Mucosa of rectum (tissue), 2 donors: ENCODE results near the gene RFX3.

Experiments used
- H3K27ac ChIP-seq, 2 donors: one replicate each; pipeline ENCODE4 v1.7.0; 2013; ENCODE audit warnings: inconsistent platforms in 2 of 2, low read depth in 2 of 2, low read length in 2 of 2
- H3K27me3 ChIP-seq, 2 donors: one replicate each; pipeline ENCODE4 v1.7.0; 2013; ENCODE audit warnings: low read length in 2 of 2; ENCODE audit not compliant: control insufficient read depth in 2 of 2, insufficient read depth in 2 of 2
- H3K36me3 ChIP-seq, 2 donors: one replicate each; pipeline ENCODE4 v1.7.0; 2013; ENCODE audit warnings: low read length in 2 of 2; ENCODE audit not compliant: control insufficient read depth in 2 of 2, insufficient read depth in 2 of 2
- H3K4me1 ChIP-seq, 2 donors: one replicate each; pipeline ENCODE4 v1.7.0; 2013; ENCODE audit warnings: low read length in 2 of 2, mild to moderate bottlenecking in 1 of 2; ENCODE audit not compliant: control insufficient read depth in 2 of 2, insufficient read depth in 2 of 2
- H3K4me3 ChIP-seq, 2 donors: one replicate each; pipeline ENCODE4 v1.7.0; 2013; ENCODE audit warnings: low read length in 2 of 2
- H3K9ac ChIP-seq, 2 donors: one replicate each; pipeline ENCODE4 v1.7.0; 2013; ENCODE audit warnings: low read length in 2 of 2, low read depth in 1 of 2, mild to moderate bottlenecking in 1 of 2
- H3K9me3 ChIP-seq, 2 donors: one replicate each; pipeline ENCODE4 v1.7.0; 2013; ENCODE audit warnings: low read length in 2 of 2; ENCODE audit not compliant: control insufficient read depth in 2 of 2
- donor health status: healthy.
- donor health status: Normal muscosa, but diverticular disease.

Gene RFX3

GRCh38 chr9:3246241-3246640 is 279.6 kb downstream of the RFX3 start:
- Histone ChIP-seq H3K4me3 (no peak overlapping the region), H3K9ac (no peak overlapping the region), H3K27me3 (no peaks in the 10 kb centered on the region)

GRCh38 chr9:3244963-3245653 is 280.7 kb downstream of the RFX3 start:
- Histone ChIP-seq H3K4me1 (no peaks in the 10 kb centered on the region), H3K9me3 (no peaks in the 10 kb centered on the region), H3K27me3 (no peaks in the 10 kb centered on the region), H3K9ac (no peak overlapping the region), H3K4me3 (no peak overlapping the region), H3K36me3 (peaks cover 0 to 3% of the 10 kb centered on the region in 2 donors), H3K27ac (no peak overlapping the region)

More at GRCh38 chr9:3246241-3246640, 279.6 kb downstream of the RFX3 start:
- Histone ChIP-seq H3K36me3 (peaks cover 0 to 3% of the 10 kb centered on the region in 2 donors), H3K27ac (no peak overlapping the region), H3K9me3 (no peaks in the 10 kb centered on the region), H3K4me1 (no peaks in the 10 kb centered on the region)

- no peaks in the 10 kb centered on the region for H3K27me3 ChIP-seq
- H3K4me3 ChIP-seq, result no peak overlapping the region
- peaks cover 0 to 3% of the 10 kb centered on the region in 2 donors for H3K36me3 ChIP-seq
- H3K27ac ChIP-seq, result no peak overlapping the region
- H3K9me3 ChIP-seq, result no peaks in the 10 kb centered on the region
- H3K9ac ChIP-seq, result no peak overlapping the region
- H3K4me1 ChIP-seq, result no peaks in the 10 kb centered on the region
These were observed 282.1 kb downstream of the RFX3 start for GRCh38 chr9:3243683-3244082.

DNA sequence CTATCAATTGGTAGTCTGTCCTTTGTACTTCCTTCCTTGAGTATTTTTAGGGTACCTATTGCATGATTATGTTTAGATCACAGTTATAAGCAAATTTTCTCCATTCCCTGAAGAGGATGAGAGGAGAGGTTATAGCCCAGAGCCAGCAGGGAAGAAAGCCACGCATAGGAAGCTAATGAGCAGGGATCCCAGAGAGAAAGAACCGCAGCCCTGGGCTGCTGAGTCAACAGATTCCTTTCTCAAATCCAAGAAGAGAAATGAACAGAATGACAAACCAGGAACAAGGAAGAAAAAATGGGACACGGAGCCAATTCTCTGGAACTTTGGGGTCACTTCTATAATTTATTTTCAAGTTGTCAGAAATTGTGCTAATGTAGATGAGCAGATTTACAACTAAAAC is 284.5 kb downstream of the RFX3 start:
- Histone ChIP-seq H3K9ac (no peak overlapping the region), H3K27me3 (no peaks in the 10 kb centered on the region), H3K4me1 (no peaks in the 10 kb centered on the region), H3K27ac (no peak overlapping the region), H3K4me3 (no peak overlapping the region), H3K9me3 (no peaks in the 10 kb centered on the region), H3K36me3 (peaks cover 0 to 4% of the 10 kb centered on the region in 2 donors)

DNA sequence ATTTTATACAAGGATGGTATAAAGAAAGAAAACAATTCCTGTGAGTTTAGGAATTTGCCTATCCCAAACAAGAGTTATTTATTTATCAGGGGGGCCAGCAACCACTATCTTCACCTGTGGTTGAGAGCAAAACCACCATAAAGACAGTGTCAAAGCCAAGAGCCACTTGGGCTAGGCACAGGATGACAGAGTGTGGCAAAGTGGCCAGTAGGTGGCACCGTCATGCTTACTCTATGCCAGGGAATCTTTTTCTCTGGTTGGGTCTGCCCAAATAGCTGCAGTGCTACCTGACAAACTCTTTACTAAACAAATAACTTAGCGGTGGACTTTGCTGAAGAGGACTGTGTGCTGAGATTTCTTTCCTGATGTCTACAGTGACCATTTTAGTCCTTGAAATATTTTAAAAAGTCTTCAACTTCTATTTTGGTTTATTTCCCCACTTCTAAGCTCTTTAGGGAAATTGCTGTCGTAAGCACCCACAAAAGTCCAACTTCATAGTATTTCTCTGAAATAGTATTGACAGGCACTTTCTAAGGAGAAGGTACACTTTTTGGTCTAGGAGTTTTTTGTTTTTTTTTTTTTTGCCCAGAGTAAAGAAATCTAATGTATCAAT is 285.0 kb downstream of the RFX3 start:
- Histone ChIP-seq H3K4me3 (no peak overlapping the region), H3K9ac (no peak overlapping the region), H3K9me3 (no peaks in the 10 kb centered on the region), H3K27ac (no peak overlapping the region), H3K27me3 (no peaks in the 10 kb centered on the region), H3K4me1 (no peaks in the 10 kb centered on the region), H3K36me3 (peaks cover 0 to 4% of the 10 kb centered on the region in 2 donors)

DNA sequence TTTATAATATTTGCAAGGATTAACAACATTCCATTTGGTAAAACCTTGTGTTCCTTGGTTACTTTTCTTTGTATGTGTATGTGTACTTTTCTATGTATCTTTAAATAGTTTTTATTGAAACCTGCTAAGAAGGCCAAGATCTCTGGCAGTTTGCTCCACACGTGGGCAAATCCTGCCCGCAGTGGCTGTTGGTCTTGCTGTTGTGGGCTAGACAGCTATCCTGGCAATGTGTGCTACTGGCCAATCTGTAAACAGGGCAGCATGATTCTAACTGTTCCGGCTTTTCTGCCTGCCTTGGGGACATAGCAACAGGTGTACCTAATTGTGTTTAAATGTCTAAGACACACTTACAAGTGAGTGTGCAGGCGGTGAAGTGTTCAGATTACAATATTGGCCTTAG is 286.6 kb downstream of the RFX3 start:
- no peaks in the 10 kb centered on the region for H3K9me3 ChIP-seq
- no peaks in the 10 kb centered on the region for H3K27me3 ChIP-seq
- no peak overlapping the region for H3K9ac ChIP-seq
- no peaks in the 10 kb centered on the region for H3K4me1 ChIP-seq
- no peak overlapping the region for H3K27ac ChIP-seq
- H3K36me3 ChIP-seq, result peaks cover 3 to 4% of the 10 kb centered on the region in 2 donors
- H3K4me3 ChIP-seq, result no peak overlapping the region

- Histone ChIP-seq H3K27me3 (no peaks in the 10 kb centered on the region), H3K27ac (no peak overlapping the region), H3K4me1 (no peaks in the 10 kb centered on the region), H3K36me3 (peaks cover 3 to 4% of the 10 kb centered on the region in 2 donors), H3K9ac (no peak overlapping the region), H3K9me3 (no peaks in the 10 kb centered on the region), H3K4me3 (no peak overlapping the region)
These were observed 287.6 kb downstream of the RFX3 start for GRCh38 chr9:3238236-3238635.

DNA sequence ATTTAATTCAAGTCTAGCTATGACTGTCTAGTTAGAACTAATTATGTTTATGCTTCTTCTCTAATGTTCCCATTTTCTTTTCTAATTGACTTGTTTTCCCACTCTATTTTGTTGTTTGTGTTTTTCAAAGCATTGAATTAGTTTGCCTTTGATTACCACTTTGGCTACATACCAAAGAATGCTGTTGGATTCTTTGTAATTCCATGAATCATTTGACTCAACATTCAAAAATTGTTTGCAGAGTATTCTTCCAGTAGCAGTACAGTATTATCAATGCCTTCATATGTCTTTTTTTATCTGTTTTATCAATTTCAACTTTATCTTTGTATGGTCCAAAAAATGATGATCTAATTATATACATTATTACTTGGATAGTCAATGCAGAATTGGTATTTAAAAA is 288.7 kb downstream of the RFX3 start:
- no peak overlapping the region for H3K27ac ChIP-seq
- no peak overlapping the region for H3K4me3 ChIP-seq
- H3K9ac ChIP-seq, result no peak overlapping the region
- peaks cover 3 to 4% of the 10 kb centered on the region in 2 donors for H3K36me3 ChIP-seq
- H3K9me3 ChIP-seq, result no peaks in the 10 kb centered on the region
- H3K27me3 ChIP-seq, result no peaks in the 10 kb centered on the region
- no peaks in the 10 kb centered on the region for H3K4me1 ChIP-seq

- no peak overlapping the region for H3K4me3 ChIP-seq
- H3K4me1 ChIP-seq, result no peaks in the 10 kb centered on the region
- H3K9me3 ChIP-seq, result no peaks in the 10 kb centered on the region
- H3K27me3 ChIP-seq, result no peaks in the 10 kb centered on the region
- peaks cover 3 to 4% of the 10 kb centered on the region in 2 donors for H3K36me3 ChIP-seq
- no peak overlapping the region for H3K27ac ChIP-seq
- H3K9ac ChIP-seq, result no peak overlapping the region
These were observed 290.3 kb downstream of the RFX3 start for GRCh38 chr9:3235497-3235896.

DNA sequence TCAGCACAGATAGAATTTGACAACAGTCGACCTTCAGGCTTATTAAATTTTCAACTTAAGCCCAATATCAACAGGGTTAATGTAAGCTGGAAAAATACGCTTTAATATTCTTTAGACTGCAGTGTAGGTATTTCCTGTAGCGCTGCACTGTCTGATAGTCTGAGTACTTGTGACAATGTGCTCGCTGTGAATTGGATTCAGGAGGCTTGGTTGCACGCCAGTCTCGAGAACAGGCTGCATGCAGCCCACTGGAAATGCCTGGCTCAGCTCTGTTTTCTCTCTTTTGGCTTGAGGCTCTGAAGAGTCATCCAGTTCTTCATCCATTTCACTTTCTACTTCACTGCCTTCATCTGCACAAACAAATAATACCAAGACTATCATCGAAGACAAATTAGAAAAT is 300.9 kb downstream of the RFX3 start:
- H3K27me3 ChIP-seq, result no peaks in the 10 kb centered on the region
- H3K27ac ChIP-seq, result no peak overlapping the region
- H3K4me3 ChIP-seq, result no peak overlapping the region
- no peaks in the 10 kb centered on the region for H3K4me1 ChIP-seq
- no peaks in the 10 kb centered on the region for H3K9me3 ChIP-seq
- no peak overlapping the region for H3K9ac ChIP-seq
- H3K36me3 ChIP-seq, result peaks cover 0 to 4% of the 10 kb centered on the region in 2 donors
